HL-60 (cell line): ENCODE results near the gene ROMO1.

Experiments used
- CTCF ChIP-seq: IDR thresholded peaks from one replicate; pipeline ENCODE4 v1.5.1; 2011; ENCODE audit warnings: low read length, control low read depth, inconsistent platforms; ENCODE audit not compliant: insufficient read depth
- GABPA ChIP-seq: IDR thresholded peaks from 2 replicates; pipeline ENCODE4 v1.6.1; 2012; ENCODE audit warnings: low read depth
- POLR2AphosphoS5 ChIP-seq: IDR thresholded peaks from 2 replicates; pipeline ENCODE4 v1.6.1; 2012; ENCODE audit warnings: low read depth
- REST ChIP-seq: IDR thresholded peaks from 2 replicates; pipeline ENCODE4 v1.6.1; 2012; ENCODE audit warnings: low read depth; ENCODE audit not compliant: insufficient replicate concordance
- SPI1 ChIP-seq: IDR thresholded peaks from 2 replicates; pipeline ENCODE4 v1.6.1; 2012; ENCODE audit warnings: low read depth, mild to moderate bottlenecking, borderline replicate concordance

- TF ChIP-seq CTCF (no peak), REST (no peak), POLR2AphosphoS5 (peak; percentile 48; the same call in 1 of the 2 replicates), GABPA (peak; percentile 98), SPI1 (no peak)
These were observed at the start of gene ROMO1, which contains the start of gene NFS1 for GRCh38 chr20:35699127-35699956.
